ENCODE data around the gene FAM13A. TPM values are rescaled to one million over a fixed set of nuclear protein-coding genes. Genes with fewer than 3 reads are reported as not detected.

FAM13A gene
- polyA plus RNA-seq, 1 of the 3 experiments (the other 2 are of a cell fraction) = 0.67 TPM

- TF ChIP-seq IRF3 (IDR thresholded peaks at IDR 0.05; ENCODE audit: low read depth, low read length) (no peak), TEAD4 (IDR thresholded peaks at IDR 0.05; ENCODE audit: borderline replicate concordance, insufficient read depth) (no peak), GABPA (IDR thresholded peaks at IDR 0.05; ENCODE audit: low read depth) (no peak), SMC3 (IDR thresholded peaks at IDR 0.05; ENCODE audit: low read depth, low read length) (no peak)
Observed at GRCh38 chr4:88722276-88722780, 334.7 kb downstream of the FAM13A start (continued).

DNA sequence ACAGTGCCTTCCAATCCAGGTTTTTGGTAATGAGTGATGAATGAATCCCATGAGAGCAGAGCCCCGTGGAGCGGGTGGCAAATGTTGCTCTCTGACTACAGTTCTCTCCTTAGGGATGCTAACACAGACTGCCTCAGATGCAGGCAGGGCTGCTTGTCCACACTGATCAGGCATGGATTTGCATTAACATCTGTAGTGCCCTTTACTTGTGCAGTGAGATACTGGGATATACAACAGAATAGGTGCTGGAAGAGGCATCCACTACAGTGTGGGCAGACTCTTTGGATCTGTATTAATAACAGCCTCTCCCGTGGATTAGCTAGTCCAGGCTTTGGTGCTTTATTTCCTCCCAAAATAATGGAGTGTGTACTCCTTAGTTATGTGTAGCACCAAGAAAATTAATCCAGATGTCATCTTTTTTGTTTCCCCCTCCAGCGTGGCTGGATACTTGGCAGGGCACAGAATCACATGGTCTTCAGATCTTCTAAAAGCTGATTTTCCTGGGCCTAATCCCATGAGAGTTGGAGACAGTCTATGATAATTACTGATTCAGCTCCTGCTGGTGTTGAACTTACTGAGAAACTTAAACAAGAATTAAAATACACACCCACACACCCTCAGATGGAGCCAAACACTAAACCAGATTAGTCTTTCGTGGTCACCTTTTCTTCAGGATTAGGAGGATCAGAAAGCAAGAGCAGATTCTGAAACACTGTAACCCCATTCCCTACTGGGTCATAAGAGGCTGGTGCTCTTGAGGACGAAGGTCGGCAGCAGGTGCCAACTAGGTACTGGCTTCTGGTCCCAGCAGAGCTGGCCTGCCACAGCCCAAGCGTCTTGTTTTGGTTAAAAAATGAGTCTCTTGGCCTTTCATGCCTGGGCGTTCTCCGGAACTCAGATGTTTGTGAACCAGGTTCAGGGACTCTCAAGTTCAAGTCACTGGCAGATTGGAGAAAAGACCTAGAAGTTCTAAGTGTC is 336.2 kb downstream of the FAM13A start:
- Histone ChIP-seq H2AFZ (ENCODE audit: low read depth) (no peak overlapping the region), H3K4me2 (no peak overlapping the region), H3K9me3 (peaks cover 9% of the 10 kb centered on the region; the same call in 1 of the 2 replicates), H3K36me3 (replicated peaks in 1 of 2; ENCODE audit: control insufficient read depth in 1 of 2, insufficient read depth in 2 of 2, low read length in 1 of 2) (peaks cover 0 to 45% of the 10 kb centered on the region in 2 experiments), H4K20me1 (ENCODE audit: insufficient read depth) (no peaks in the 10 kb centered on the region), H3K9me2 (no peaks in the 10 kb centered on the region), H3K4me3 (ENCODE audit: low read depth in 2 of 2, low read length in 1 of 2) (no peak overlapping the region), H3K27me3 (ENCODE audit: insufficient read depth) (no peaks in the 10 kb centered on the region), H3K4me1 (ENCODE audit: control insufficient read depth in 1 of 2, insufficient read depth in 2 of 2, low read depth in 1 of 2, low read length in 1 of 2) (no peaks in the 10 kb centered on the region), H3K9ac (no peak overlapping the region), H3K79me2 (ENCODE audit: insufficient read depth) (no peaks in the 10 kb centered on the region), H3F3A (replicated peaks; ENCODE audit: insufficient read depth) (no peaks in the 10 kb centered on the region), H3K27ac (ENCODE audit: low read depth in 2 of 2, low read length in 1 of 2) (no peak overlapping the region)
- CTCF ChIA-PET = interaction anchor here (1.2 kb wide), 1 partner anchor 13 kb away, joined by 3 read pairs; no protein-coding TSS in a partner anchor
- POLR2A ChIA-PET = no interaction called here
- TF ChIP-seq, protein P1, sequence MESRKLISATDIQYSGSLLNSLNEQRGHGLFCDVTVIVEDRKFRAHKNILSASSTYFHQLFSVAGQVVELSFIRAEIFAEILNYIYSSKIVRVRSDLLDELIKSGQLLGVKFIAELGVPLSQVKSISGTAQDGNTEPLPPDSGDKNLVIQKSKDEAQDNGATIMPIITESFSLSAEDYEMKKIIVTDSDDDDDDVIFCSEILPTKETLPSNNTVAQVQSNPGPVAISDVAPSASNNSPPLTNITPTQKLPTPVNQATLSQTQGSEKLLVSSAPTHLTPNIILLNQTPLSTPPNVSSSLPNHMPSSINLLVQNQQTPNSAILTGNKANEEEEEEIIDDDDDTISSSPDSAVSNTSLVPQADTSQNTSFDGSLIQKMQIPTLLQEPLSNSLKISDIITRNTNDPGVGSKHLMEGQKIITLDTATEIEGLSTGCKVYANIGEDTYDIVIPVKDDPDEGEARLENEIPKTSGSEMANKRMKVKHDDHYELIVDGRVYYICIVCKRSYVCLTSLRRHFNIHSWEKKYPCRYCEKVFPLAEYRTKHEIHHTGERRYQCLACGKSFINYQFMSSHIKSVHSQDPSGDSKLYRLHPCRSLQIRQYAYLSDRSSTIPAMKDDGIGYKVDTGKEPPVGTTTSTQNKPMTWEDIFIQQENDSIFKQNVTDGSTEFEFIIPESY (IDR thresholded peaks at IDR 0.05; ENCODE audit: borderline replicate concordance, low read depth) = no peak
- no peak for TF ChIP-seq JUND (IDR thresholded peaks at IDR 0.05)
- no peak for DNase-seq
- 89% methylated on average over 10 of the region's 10 CpGs for WGBS (ENCODE audit: low lambda C conversion rate)

DNA sequence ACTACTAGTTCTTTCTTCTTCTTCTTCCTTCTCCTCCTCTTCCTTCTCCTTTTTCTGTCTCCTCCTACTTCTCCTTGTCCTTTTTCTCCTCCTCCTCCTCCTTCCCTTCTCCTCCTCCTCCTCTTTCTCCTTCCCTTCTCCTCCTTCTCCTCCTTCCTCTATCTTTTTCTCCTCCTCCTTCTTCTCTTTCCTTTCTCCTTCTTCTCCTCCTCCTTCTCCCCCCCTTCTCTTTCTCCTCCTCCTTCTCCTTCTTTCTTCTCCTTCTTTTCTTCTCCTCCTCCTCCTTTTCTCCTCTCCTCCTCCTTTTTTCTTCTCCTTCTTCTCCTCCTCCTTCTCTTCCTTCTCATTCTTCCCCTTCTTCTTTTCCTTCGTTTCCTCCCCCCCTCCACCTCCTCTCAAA is 337.6 kb downstream of the FAM13A start:
- TF ChIP-seq CTCF (IDR thresholded peaks at IDR 0.05) (no peak), NRF1 (IDR thresholded peaks at IDR 0.05; ENCODE audit: low read depth, low read length) (no peak), FOXM1 (IDR thresholded peaks at IDR 0.05; ENCODE audit: low read depth) (no peak), NFIC (IDR thresholded peaks at IDR 0.05; ENCODE audit: borderline replicate concordance) (no peak), SMC3 (IDR thresholded peaks at IDR 0.05; ENCODE audit: low read depth, low read length) (no peak)
- no peak overlapping the region for H3K27ac ChIP-seq (ENCODE audit: low read depth in 2 of 2, low read length in 1 of 2)
- no peaks in the 10 kb centered on the region for H3K4me1 ChIP-seq (ENCODE audit: control insufficient read depth in 1 of 2, insufficient read depth in 2 of 2, low read depth in 1 of 2, low read length in 1 of 2)
- H4K20me1 ChIP-seq (ENCODE audit: insufficient read depth) = no peaks in the 10 kb centered on the region
- no peak overlapping the region for H3K4me2 ChIP-seq
- no peak for DNase-seq
- no peaks in the 10 kb centered on the region for H3K79me2 ChIP-seq (ENCODE audit: insufficient read depth)
- H3K4me3 ChIP-seq (ENCODE audit: low read depth in 2 of 2, low read length in 1 of 2) = no peak overlapping the region
- H3K27me3 ChIP-seq (ENCODE audit: insufficient read depth) = no peaks in the 10 kb centered on the region
- H3K9me3 ChIP-seq = peaks cover 9% of the 10 kb centered on the region; the same call in 1 of the 2 replicates
- ChIA-PET POLR2A (no interaction called here), CTCF (no interaction called here)
- peaks cover 0 to 37% of the 10 kb centered on the region in 2 experiments for H3K36me3 ChIP-seq (replicated peaks in 1 of 2; ENCODE audit: control insufficient read depth in 1 of 2, insufficient read depth in 2 of 2, low read length in 1 of 2)
- WGBS (ENCODE audit: low lambda C conversion rate) = 84% methylated on average over 1 of the region's 1 CpG
- no peaks in the 10 kb centered on the region for H3F3A ChIP-seq (replicated peaks; ENCODE audit: insufficient read depth)
- no peak overlapping the region for H3K9ac ChIP-seq
- no peak overlapping the region for H2AFZ ChIP-seq (ENCODE audit: low read depth)
- 0 out of 2 replicates have a peak, but pooled peaks cover 3% of the 10 kb centered on the region for H3K9me2 ChIP-seq
